HG02759 (cell line): ENCODE data around the gene SLC22A13.
A peak's percentile ranks its signal among the peaks of the same experiment; 100 is the strongest.
"Not testable (repeated sequence)": the region's sequence is repeated elsewhere in the genome, so short reads cannot be mapped to it uniquely, and the experiment has no call there.

Experiments
- ATAC-seq: cut with Tn5 transposase; IDR thresholded peaks from one replicate; pipeline ENCODE4 v1.9.1; 2021; ENCODE audit warnings: mild to moderate bottlenecking, moderate library complexity; ENCODE audit not compliant: unreplicated experiment

The SLC22A13 gene

DNA sequence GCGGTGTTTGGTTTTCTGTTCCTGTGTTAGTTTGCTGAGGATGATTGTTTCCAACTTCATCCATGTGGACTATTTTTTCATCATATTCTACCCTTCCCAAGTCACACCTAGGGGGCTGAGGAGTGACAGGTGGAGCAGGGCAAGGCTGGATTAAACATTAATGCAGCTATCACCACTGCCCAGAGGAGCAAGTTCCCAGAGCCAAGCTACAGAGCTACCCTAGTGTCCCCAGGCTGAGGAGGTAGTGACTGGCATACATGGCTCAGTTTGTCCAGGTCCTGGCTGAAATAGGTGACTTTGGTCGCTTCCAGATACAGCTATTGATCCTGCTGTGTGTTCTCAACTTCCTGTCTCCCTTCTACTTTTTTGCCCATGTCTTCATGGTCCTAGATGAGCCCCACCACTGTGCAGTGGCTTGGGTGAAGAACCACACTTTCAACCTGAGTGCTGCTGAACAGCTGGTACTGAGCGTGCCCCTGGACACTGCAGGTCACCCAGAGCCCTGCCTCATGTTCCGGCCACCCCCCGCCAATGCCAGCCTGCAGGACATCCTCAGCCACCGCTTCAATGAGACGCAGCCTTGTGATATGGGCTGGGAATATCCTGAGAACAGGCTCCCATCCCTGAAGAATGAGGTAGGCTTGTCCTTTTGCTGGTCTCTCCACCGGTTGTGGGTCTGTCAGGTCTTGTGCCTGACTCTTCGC, at the start of gene SLC22A13:
Gene SLC22A13 (plus strand): TSS at position 209 of the 704 bp plus-strand sequence. CDS start 49 bp downstream, at position 258.
- ATAC-seq = no peak

DNA sequence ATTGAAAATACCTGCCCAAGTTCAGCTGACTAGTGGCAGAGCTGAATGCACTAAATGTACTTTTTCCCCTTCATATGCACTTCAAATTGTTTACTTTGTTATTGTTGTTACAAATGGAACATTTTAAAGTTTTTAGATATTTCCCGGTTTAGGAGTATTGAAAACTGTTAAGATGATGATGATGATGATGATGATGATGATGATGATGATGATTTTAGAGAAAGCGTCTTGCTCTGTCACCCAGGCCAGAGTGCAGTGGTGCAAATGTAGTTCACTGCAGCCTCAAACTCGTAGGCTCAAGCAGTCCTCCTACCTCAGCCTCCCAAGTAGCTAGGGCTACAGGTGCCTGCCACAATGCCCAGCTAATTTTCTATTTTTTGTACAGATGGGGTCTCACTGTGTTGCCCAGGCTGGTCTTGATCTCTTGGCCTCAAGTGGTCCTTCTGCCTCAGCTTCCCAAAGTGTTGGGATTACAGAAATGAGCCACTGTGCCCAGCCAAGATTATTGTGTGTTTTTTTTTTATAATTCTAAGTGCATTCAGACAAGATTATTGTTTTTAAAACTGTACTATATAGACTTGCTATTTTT, 45.9 kb upstream of the SLC22A13 start:
- ATAC-seq = no peak

GRCh38 chr3:38221005-38221404, 44.6 kb upstream of the SLC22A13 start:
- no peak for ATAC-seq

DNA sequence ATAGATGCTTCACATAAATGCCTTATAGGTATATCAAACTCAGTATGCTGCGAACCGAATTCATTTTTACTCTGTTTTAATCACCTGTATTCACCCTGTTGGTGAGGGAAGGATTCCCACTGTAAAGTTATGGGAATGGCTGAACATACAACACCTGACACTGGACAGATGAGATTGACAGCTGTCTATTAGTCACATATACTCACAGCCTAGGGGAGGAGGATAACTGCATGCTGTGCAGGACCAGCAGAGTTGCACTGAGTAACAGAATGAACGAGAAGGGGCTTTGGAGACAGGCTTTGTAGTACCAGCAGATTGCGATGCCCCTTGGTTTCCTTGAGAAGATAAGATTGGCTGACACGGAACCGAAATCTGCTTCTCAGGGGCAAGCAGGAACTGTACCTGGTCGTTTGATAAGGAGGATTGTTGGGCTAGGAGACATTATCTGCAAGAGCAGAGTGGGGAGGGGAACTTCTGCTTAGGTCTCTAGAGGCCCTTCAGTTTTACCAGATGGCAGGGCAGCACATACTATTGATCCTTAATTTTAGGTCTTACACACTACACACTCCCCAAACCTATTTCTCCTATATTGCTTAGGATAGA, 43.5 kb upstream of the SLC22A13 start:
- no peak for ATAC-seq

- no peak for ATAC-seq
Observed at GRCh38 chr3:38224357-38224756, 41.3 kb upstream of the SLC22A13 start.

DNA sequence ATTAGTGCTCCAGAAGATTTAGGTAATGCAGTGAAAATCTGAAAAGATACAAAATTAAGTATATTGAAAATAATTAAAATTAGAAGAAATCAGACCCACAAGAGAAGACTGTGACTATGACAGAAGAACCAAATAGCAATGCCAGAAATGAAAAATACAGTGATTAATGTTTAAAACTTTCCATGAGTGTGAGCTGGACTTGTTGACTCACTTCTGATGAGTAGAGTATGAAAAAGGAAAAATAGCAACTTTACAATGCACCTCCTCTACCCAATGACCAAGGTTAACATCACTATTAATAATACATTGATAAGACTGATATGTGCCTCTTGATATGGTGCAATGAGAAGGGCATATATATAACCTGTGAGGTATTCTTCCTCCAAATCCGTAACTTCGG, 39.3 kb upstream of the SLC22A13 start:
- ATAC-seq = no peak

DNA sequence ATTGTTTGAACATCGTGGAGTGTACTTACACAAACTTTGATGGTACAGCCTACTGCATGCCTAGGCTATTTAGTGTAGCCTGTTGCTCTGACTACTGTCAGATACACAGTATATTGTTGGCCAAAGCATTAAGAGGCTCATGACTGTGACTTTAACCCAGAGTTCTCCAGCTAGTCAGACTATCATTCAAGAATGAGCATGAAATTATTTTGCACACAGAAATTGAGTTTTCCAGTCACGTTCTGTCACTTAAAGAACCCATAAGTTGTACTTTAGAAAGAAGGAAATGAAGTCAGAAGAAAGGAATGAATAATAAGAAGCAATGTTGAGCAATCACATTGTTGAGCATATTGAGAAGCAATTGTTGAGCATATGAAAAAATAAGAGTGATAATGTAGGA, 37.6 kb upstream of the SLC22A13 start:
- ATAC-seq = no peak

- no peak for ATAC-seq
Observed at GRCh38 chr3:38229036-38229435, 36.6 kb upstream of the SLC22A13 start.

GRCh38 chr3:38232701-38233100, 32.9 kb upstream of the SLC22A13 start:
- ATAC-seq = peak; percentile 49

DNA sequence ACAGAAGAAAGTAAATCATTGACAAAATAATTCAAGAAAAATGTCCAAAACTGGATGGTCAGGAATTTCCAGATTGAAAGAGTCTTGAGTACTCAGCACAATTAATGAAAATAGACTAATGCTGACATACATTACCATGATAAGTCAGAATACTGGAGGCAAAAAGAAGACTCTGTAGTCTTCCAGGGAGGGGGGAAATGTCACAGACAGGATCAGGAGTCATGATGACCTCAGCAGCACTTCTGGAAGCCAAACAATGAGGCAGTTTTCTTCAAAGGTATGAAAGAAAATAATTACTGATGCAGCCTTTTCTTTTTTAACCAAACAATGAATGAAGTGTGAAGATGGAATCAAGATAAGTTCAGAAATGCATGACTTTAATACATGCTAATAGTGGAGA, 30.1 kb upstream of the SLC22A13 start:
- ATAC-seq = no peak

DNA sequence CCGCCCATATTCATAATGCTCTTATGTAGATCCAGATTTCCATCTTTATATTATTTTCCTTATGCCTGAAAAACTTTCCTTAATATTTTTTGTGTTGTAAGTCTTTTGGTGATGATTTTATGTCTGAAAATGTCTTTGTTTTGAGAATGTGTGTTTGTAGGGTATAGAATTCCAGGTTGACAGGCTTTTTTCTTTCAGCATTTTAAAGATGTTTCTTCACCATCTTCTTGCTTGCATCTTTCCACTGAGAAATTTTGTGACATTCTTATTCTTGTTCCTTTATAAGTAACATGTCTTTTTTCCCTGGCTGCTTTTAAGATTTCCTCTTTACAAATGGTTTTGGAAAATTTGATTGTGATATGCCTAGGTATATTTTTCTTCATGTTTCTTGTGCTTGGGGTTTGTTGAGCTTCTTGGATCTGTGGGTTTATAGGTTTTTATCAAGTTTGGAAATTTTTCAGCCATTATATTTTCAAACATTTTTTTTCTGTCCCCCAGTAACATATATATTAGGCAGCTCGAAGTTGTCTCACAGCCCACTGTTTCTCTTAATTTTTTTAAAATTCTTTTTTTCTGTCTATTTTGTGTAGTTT, 27.1 kb upstream of the SLC22A13 start:
- no peak for ATAC-seq

GRCh38 chr3:38242812-38243211, 22.8 kb upstream of the SLC22A13 start:
- ATAC-seq = not testable (repeated sequence)

GRCh38 chr3:38245930-38246329, 19.7 kb upstream of the SLC22A13 start:
- no peak for ATAC-seq

DNA sequence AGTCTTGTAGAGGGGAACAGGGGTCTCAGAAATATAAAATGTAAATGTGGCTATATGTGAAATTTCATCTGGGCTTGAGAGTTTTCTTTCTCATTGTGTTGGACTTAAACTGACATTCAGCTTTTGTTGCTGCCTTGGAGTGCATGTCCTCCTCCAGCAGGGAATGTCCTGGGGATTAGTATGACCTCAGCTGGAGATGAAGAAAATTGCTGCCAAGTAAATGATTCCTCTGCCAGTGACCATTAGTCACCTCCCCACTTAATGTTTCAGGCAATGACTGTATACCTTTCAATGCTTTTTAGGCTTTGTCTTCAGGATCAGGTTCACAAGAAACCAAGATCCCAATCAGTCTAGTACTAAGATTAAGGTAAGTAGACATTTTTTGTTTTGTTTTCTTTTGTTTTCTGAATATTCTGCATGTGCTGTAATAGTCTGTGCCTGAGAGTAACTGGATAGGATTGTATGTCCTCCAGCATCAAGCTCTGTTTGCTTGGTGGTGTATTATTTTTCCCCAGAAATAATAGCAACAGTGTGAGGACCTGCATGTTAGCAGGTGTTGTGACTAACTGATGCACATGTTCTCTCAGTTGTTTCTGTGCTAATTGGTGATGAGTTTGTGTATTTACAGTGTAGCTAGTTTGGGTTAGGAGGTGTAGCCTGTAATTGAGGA, 18.1 kb upstream of the SLC22A13 start:
- ATAC-seq = no peak

GRCh38 chr3:38250198-38250597, 15.4 kb upstream of the SLC22A13 start:
- no peak for ATAC-seq

DNA sequence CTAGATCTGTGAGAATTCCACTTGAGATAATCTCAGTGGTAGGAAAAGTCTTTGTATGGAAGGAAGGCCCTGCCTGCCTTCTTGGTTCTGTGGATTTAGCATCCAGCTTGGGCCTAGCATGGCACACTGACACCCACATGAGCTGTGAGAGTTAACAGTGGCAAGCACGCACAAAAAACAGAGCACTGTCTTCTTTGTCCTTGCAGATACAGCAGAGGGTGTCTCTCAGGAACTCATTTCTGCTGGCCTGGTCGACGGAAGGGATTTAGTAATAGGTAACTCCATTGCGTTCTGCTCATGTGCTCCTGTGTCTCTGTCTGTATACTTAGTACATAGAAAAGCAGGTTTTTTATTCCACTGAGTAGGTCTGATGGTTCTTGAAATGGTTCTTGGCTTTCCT, 14.4 kb upstream of the SLC22A13 start:
- ATAC-seq = no peak

GRCh38 chr3:38253704-38254103, 11.9 kb upstream of the SLC22A13 start:
- no peak for ATAC-seq

DNA sequence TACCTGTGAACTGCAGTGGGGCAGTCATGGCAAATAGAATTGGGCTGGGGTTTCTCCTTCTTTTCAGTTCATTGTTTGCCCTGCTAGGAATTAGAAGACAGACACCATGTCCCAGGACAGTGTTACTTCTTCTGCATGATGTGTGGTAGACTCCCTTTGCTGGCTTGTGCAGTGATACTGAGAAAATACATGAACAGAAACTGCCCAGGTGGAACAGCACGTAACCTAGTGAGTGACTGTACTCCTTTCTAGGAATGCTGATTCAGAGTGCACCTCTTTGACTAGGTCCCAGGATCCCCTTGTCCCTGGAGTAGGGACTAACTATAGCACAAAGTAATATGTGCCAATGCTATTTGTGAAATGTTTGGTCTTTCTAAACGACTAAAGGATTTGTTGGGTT, 10.7 kb upstream of the SLC22A13 start:
- ATAC-seq = no peak

DNA sequence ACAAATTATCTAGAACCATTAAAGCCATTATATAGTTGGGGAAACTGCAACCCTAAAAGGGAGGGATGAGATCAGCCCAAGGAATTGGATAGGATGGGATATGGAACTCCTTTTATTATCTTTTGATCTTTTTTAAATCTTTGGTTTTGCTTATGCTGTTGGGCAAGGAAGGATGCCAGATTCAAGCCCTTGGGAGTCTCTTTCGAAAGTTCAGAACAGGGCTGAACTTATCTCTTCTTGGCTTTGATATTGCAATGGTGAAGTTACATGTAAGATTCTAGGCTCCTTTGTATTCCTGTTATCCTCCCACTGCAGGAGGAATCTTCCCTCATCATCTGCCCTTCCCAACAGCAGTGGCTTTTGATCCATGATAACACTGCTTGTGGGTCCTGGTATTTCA, 10.0 kb upstream of the SLC22A13 start:
- ATAC-seq = no peak

- ATAC-seq = no peak
Observed at GRCh38 chr3:38257583-38257982, 8.0 kb upstream of the SLC22A13 start.

DNA sequence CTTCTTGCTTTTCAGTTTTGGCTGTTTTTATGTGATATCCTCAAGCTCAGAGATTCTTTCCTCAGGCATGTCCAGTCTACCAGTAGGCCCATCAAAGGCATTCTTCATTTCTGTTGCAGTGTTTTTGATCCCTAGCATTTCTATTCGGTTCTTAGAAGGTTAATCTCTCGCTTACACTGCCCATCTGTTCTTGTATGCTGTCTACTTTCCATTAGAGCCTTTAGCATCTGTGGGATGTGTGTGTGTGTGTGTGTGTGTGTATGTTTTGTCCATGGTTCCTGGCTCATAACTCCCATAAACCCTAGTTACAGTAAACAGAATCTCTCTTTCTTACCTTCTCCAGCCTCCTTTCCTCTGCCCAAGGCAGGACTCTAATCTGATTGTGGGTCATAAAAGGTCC, 5.1 kb upstream of the SLC22A13 start:
- ATAC-seq = no peak
